Measurements from ENCODE around the gene MCC.
"Not testable (repeated sequence)": the region's sequence is repeated elsewhere in the genome, so short reads cannot be mapped to it uniquely, and the experiment has no call there.

The MCC gene

DNA sequence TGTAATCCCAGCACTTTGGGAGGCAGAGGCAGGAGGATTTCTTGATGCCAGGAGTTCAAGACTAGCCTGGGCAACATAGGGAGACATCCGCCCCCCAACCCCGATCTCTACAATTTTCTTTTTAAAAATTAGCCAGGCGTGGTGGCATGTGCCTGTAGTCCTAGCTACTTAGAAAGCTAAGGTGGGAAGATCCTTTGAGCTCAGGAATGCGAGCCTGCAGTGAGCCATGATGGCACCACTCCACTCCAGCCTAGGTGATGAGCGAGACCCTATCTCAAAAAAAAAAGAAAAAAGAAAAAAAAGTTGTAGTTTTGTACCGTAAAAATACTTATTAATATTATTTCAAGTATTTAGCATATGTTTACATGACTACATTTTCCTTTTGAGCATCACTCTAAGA is 82.7 kb downstream of the MCC start:
- DNase-seq: no peak

GRCh38 chr5:113404269-113404668 is 84.0 kb downstream of the MCC start:
- no peak for DNase-seq

GRCh38 chr5:113397986-113398385 is 90.3 kb downstream of the MCC start:
- not testable (repeated sequence) for DNase-seq

DNA sequence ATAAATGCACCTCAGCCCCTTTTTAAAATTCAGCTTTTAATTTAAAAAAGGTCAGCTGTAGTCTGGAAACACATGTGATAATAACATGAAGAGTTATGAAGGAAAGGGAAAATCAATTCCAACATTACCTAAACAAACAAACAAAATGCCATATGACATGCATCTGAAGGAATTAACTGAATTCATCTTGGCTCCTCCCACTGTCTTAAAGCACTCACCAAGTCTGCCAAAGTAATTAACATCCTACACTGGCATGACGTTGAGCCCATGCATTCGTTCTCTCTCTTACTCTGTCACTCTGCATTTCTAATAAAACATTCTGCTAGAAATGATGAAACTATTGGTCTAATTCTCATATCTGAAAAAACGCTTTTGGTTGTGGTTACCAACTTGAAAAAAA is 91.2 kb downstream of the MCC start:
- DNase-seq: no peak

GRCh38 chr5:113394658-113395057 is 93.6 kb downstream of the MCC start:
- no peak for DNase-seq

- DNase-seq: no peak
Observed at GRCh38 chr5:113390224-113390623, 98.0 kb downstream of the MCC start.

GRCh38 chr5:113389116-113389515 is 99.1 kb downstream of the MCC start:
- no peak for DNase-seq

GRCh38 chr5:113387844-113388243 is 100.4 kb downstream of the MCC start:
- no peak for DNase-seq

DNA sequence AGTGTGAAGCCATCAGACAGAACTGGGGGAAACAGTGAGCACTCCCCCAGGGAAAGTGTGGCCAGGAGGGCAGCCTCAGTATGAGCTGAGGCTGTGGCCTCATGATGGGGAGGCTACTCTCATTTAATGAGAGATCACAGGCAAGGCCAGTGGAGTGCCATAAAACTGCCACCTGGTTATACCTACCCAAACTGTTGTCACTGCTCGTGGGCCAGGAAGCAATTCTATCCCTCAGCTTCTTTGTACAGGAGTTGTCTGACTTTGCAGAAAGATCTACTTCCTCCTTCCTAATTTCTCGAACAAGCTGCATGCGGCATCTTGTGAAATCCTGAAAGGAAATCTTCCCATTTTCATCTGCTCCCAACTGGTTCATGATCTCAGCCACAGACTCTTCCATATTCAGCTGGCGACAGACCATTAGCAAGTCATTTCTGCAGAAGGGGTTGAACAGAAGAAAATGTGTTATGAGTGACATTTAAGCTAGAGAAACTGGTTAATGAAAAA is 103.4 kb downstream of the MCC start:
- DNase-seq: no peak

DNA sequence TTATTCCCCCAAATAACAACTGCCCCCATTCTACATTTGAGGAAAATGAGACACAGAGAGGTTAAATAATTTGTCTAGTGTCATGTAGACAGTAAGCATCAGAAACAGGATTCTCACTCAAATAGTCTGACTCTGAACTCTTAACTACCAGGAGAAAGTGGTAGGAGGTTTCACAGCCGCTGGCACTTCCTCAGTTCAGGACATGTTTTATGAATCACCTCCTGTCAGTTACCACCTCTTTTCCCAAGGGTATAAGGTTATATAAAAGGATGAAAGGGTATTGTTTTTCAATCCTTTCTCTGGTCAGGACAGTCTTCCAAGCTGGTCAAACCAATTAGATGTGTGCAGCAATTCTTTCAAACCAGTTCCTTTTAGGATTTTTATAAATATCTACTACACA is 105.5 kb downstream of the MCC start:
- DNase-seq: no peak

GRCh38 chr5:113381791-113382190 is 106.5 kb downstream of the MCC start:
- no peak for DNase-seq

- DNase-seq: no peak
Observed at GRCh38 chr5:113380807-113381326, 107.4 kb downstream of the MCC start.

DNA sequence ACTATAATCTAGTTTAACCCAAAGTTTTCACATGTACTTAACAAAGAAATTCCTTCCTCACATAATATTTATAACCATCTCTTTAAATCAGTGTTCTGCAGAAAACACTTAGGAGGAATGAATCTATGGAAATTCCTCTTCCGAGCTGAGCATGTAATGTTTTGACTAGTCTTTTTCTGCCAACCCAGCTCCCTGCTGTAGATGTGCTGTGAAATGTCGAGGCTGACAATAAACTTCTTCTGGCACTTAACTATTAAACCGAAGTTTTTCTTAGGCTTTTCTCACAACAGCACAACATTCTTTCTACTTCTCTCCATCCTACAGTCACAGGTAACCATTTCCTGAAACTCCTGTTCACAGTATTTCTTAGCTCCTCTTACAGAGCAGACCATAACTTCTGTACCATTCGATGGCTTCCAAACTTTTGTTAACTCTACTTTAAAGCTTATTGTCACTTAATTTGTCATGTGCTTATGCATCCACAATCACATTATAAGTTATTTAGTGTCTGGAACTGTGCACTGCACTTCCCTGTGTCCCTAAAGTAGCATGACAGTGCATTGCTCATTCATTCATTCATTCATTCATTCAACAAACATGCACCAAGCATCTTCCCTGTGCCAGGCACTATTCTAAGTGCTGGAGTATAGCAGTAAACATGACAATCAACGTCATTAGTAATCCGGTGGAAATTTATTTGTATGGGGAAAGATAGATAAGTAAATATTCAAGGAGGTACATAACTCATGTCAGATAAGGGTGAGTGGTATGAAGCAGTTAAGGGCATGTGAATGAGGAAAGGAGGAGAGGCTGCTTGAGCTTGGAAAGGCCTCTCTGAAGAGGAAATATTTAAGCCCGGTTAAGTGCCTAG is 108.1 kb downstream of the MCC start:
- no peak for DNase-seq

- DNase-seq: peak; percentile 72
Observed at GRCh38 chr5:113378959-113379541, 109.2 kb downstream of the MCC start.

DNA sequence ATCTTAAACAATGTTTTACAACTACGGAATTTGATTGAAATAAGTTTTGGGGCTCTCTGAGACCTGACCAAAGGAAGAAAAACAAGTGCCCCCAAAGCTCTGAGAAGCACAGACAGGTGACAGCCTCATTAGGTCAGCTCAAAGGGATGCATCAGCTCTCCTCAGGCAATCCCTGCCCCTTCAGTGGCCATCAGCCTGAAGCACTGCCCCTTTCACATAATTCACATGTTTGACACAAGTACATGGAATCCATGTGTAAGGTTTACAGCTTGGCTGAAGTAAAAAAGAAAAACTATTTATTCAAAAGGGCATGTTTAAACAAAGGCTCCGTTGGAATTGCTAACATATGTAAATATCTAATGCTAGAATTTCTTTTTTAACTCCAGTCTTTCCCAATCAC is 109.7 kb downstream of the MCC start:
- DNase-seq: no peak

- no peak for DNase-seq
Observed at GRCh38 chr5:113378081-113378480, 110.2 kb downstream of the MCC start.

- DNase-seq: no peak
Observed at GRCh38 chr5:113376640-113377039, 111.6 kb downstream of the MCC start.

DNA sequence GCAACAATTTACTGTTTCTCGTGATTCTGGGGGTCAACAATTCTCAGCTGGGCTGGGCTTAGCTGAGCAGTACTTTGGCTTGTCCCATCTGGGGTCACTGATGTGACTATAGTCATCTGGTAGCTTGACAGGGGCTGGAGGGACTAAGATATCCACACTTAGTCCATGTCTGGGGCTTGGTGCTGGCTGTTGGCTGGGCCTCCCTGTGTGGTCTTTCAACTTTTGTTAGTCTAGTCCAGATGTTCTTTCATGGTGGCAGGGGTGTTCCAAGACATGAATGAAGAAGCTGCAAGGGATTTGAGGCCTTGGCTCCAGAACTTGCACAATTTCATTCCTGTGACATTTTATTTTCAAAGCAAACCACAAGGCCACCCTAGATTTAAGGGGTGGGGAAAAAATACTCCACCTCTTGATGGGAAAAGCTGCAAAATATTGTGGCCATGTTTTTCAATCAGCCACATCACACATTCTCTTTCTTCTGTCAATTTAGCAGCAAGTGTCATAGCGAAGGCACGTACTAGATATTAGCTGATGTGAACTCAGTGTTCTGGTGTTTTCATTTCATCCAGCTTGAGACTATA is 112.7 kb downstream of the MCC start:
- no peak for DNase-seq

- DNase-seq: no peak
Observed at GRCh38 chr5:113373426-113373825, 114.8 kb downstream of the MCC start.

GRCh38 chr5:113371721-113372196 is 116.5 kb downstream of the MCC start:
- DNase-seq: no peak

GRCh38 chr5:113367586-113367985 is 120.7 kb downstream of the MCC start:
- DNase-seq: no peak

DNA sequence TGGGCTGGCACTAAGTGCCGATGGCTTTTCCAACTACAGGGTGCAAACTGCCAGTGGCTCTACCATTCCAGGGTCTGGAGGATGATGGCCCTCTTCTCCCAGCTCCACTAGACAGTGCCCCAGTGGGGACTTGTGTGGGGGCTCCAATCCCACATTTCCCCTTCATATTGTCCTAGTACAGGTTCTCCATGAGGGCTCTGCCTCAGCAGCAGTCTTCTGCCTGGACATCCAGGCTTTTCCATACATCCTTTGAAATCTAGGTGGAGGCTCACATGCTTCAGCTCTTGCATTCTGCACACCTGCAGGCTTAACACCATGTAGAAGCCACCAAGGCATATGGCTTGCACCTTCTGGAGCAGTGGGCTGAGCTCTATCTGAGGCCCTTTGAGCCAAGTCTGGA is 123.8 kb downstream of the MCC start:
- no peak for DNase-seq

DNA sequence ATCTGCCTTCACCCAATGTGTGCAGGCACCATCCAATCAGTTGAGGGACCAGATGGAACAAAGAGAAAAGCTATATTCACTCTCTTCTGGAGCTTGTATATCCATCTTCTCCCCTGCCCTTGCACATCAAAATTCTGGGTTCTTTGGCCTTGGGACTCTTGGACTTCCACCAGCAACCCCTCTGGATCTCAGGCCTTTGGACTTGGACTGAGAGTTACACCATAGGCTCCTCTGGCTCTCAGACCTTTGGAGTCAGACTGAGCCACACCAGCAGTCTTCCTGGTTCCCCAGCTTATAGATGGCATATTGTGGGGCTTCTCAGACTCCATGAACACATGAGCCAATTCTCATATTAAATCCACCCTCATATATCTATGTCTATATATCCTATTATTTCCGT is 126.6 kb downstream of the MCC start:
- DNase-seq: no peak

GRCh38 chr5:113359419-113359818 is 128.8 kb downstream of the MCC start:
- DNase-seq: no peak
